ENCODE measurements around the gene ABHD15.

The ABHD15 gene

DNA sequence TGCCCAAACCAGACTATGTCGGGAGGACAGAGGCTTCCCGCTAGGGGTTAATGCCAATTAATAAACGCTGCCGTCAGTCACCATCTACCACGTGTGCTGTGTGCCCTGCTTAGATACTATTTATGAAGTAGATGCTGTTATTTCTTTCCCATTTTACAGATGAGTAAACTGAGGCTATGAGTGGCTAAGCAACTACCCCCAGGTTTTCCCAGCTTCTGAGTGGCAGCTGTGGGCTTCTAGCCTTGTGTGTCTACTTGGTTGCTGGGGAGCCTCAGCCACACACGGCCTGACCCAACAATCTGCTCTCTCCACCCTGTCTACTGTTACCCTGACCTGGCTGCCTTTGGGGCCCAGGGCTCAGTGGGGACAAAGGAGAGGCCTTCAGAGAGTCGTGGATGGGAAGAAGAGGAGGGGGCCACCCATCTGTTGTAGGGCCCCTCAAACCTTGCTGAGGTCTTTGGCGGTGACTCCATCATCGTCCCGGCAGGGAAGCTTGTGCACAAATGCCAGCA is 15.5 kb upstream of the ABHD15 start:
- DNase-seq: no peak

DNA sequence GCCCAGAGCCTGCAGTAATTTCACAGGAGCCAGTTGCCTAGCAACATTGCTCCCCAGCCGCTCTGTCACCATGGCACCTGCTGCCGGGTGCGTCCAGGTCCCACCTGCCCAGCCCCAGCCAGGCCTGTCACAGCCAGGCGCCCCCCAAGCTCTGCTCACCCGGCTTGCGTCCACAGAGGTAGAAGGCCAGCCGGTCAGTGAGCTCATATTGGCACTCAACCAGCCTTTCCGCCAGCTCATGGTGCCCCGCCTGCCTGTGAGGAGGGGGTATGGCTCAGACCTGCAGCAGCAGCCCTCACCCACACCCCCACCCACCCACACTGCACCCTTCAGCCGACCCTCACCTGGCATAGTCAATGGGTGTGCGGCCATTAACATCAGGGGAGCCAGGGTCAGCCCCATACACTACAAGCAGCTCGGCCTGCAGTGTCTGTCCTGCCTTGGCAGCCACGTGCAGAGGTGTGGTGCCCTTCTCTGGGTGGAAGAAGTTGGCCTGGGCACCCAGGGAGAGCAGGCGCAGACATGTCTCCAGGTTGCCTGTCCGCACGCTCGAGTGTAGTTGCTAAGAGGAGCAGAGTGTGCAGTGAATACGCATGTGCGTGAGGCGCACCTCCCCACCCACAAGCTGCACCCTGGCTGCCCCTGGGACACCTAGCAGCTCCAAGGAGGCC is 14.9 kb upstream of the ABHD15 start:
- DNase-seq: no peak

DNA sequence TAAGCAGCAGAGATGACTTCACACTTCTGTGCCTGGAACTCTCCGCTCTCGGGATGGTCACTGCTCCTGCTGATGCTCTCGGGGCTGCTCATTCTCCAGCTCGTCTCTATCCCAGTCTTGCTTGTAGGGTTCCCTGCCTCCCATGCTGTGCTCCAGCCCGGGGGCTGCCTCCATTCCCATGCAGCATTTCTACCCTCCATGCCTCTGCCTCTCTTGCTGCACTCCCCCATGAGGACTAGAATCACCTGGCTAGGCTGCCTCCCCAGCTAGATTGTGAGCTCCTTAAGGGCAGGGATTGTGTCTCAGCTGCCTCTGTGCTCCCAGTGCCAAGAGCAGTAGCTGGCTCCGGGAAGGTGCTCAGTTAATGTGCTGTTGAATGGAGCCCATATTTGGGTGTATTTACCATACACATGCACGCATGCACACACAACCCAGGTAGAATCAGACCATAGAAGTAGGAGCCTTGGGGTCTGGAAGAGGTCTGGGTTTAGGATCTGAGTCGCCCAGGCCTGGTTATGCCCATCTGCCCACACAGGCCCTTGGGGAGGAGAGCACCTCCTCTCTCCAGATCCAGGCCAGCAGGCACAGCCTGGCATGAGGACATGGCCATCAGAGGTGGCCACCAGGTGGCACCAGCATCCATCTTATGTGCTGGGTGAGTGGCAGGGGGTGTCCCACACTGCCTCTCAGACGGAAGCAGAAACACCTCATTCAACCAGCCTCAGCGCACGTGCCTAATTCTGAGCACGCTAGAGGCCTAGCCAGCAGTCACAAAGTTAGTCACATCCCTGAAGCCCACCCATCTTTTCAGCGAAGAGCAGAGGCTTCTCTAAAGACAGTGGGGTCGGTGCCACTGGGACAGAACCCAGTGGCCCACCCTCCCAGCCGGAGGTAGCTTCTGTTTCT is 13.3 kb upstream of the ABHD15 start:
- peak; percentile 90 for DNase-seq

DNA sequence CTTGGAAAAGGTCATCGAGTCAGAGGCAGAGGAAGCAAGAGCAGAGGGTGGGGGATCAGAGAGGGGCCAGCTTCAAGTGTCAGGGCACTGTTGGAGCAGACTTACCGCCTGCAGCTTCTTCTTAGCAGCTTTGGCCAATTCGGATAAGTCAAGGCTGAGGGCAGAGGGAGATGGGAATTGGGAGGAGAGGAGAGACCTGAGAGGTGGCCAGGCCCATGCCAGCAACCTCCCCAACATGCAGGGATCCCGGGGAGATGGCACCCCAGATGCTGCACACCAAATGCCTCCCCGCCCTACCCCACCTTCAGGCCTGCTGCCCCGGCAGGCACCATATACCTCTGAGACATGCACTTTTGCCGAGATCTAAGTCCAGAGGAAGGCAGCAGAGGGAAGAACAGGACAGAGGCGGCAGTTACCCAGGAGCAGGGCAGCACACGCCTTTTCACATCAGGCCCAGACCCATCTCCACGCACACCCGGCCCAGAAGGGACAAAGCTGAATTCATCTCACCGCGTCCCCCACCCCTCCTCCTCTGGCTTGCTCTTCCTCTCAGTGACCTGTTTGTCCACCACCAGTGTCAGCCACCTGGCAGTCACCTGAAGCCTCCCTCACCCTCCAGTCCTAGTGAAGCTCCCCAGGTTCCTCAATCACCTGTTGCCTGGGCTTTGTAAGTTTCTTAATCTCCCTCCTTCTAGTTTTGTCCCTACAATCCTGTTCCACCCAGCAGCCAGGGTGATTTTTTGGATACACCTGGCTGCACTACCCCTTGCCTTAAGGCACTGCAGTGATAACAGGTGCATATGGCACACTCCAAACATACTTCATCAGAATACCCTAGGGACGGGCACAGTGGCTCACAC is 12.0 kb upstream of the ABHD15 start:
- no peak for DNase-seq

DNA sequence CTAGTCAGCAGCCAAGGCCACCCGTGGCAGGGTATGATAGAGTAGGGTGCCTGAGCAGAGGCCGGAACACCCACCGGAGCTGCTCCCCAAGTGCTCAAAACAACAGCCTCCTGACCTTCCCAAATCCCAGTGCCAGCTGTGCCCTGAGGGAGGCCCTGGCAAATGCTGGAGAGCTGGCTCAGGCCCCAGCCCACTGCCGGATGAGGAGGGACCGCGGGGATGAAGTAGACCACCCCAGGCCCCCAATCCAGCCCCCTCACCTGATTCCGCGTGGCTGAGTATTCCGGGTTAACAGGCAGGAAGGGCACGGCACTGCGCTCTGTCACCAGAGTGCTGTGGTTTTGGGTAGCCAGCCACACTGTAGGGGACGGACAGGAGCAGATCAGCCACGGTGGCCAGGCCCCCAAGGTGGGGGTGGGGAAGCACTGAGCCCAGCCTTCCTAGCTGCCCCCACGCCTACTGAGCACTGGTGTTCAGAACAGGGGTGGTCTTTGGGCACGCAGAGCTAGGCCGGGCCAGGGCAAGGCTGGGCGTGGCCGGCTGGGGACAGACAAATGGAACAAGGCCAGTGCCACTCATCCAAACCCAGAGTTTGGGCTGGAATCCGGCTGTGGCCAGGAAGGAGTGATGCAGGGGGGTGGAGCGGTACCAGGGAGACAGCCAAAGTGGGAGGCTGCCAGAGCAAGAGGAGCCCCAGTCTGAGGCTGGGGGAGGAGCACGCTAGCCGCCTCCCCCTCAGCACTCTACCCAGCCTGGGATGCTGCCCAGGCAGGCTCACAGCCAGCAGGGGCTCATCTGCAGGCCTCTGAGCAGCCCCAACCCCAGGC is 10.8 kb upstream of the ABHD15 start:
- DNase-seq: no peak

DNA sequence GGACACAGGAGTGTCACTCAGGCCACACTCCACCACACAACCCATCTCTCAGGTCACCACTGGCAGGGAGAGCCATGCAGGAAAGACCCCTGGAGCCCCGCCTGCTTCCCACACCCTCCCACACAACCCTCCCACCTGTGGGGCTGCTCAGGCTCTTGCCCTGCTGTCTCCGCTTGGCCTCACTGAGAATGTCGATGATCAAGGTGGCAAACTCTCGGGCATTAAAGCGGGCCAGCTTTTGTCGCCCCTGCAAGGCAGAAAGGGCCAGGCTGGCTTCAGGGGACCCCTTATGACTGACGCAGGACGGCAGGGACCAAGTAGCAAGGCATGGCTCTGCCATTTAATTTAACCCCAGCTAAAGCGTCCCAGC is 10.1 kb upstream of the ABHD15 start:
- no peak for DNase-seq

DNA sequence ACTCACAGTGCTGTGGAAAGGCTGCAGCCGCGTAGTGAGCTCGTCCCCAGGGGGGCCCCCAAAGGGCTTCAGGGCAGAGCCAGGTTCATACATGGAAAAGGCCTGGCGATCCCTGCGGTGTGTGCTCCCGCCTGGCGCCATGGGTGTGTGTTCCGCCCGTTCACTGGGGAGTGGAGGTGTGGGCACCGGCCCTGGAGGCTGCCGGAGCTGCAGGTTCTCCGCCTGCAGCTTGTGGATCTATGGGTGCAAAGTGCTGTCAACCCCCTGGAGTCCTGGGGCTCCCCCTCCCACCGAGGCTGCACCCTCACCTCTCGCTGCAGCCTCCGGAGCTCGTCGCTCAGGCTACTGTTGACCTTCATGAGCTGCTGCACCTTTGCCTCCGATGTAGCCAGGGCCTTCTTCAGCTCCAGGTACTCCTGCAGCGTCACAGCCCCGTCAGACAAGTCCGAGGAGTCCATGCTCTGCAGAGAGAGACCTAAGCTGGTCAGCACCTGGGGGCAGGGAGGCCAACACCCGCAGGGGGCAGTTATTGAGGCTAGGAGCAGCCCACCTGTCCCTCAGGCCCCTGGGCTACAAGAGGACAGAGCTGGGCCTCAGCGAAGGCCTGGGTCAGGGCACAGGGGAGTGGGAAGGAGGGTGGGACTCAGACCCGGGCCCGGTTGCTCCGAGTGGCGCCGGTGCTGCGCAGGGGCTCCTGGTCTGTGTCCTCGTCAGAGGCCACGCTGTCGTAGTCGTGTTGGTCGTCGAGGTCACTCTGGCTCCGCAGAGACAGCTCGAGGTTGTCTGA is 9.6 kb upstream of the ABHD15 start:
- DNase-seq: no peak

DNA sequence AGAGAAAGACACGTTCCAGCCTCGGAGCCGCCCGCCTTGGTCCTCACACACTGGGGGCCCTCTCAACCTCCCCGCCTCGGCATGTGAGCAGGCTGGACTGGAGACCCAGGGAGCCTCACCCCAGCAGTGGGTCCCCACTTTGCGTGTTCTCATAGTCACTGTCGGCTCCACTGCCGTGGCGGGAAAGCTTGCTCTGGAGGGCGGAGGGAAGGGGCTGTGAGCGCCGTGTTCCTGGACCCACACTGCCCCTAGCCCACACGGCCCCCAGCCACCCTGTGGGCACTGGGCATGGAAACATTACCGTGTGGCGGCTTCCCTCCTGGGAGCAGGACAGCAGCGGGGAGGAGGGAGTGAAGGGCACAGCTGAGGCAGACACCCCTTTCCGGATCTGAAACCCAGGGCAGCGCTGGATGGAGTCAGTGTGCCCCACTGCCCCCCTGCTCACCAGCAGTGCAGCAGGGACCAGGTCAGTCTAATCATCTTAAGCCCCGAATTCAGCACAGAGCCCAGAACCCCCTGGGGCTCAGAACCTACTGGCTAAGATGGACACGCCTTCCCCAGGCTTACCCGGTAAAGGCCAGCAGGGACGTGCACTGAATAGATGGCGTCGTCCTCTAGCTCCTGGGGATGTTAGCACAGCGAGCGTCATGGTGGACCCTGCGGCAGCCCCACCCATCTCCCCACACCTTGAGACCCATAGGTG is 8.8 kb upstream of the ABHD15 start:
- no peak for DNase-seq

DNA sequence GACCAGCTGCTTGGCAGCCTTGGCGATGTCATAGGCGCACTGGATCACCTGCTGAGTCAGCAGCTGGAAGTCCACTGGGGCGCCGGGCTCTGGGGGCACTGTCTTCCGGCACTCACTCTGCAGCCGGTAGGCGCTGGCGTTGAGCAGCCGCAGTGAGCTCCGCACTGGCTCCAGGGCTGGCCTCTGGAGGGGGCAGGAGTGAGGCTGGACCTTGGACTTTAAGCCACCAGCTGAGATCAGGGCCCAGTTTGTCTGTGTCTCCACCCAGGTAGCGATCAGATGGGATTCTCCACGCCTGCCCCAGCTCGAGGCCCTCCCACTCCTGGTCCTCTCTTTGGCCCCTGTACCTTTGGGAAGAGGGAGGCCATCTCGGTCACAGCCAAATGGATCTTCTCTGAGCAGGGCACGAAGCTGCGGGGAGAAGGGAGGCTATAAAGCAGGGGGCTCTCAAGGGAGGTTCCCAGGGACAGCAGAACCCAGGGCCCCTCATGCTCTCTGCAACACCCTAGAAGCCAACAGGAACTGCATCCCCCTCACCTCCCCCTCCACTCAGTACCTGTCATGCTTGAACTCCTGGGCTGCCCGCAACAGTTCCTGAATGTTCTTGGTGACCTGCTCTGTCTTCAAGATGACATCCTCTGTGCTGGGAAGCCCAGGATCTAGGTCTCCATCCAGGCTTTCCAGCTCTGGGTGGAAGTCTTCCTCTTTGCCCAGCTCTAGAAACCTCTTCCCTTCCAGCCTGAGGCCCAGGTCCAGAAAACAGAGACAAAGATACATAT is 8.1 kb upstream of the ABHD15 start:
- DNase-seq: no peak

DNA sequence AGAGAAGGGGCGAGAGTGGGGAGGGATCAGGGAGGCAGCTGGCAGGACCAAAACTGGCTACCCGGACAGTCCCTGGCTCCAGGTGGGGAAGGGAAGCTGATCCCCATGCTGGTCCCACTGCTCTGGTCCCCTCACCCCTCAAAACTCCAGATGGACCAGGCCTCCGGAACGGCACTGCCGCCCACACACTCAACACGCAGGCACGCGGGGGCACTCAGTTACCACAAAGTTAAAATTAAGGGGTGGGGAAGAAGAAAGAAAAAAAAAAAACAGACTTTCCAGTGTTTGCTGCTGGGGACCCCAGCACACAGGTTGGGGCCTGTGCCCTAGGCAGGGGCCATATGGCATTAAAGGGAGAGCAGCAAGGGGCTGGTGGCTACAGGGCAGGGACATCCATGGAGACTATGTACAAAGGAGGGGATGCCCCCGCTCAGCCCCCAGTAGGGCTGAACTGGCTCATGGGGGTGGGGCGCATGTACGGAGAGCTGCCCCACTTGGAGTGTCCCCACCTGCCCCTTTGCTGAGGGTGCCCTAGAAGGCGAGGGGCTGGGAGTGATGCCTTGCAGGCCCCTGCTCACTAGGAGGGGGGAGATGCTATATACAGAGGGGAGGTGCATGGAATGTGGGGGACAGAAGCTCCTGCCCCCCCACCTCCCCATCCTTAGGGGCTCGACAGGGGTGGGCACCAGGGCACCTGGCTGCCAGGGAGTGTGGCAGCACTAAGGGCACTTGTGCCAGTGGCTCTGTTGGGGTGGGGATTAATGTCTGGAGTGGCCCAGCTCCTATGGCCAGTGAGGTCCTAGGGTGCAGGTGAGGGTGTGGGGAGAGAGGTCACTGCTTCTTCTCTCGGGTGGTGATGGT is 7.3 kb upstream of the ABHD15 start:
- no peak for DNase-seq

DNA sequence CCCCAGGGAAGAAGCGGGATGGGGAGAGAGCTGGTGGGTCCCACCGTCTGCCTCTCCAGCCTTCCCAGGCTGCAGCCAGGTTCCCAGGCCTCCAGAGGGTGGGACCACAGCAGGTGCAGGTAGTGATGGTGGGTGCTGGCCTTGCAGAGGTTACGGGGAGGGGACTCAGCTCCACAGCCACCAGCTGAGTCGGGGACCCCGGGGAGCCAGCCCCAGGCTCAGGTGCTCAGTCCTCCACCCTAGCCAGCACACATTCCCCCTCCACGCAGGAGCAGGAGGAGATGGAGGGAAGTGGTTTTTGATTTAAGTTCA is 6.7 kb upstream of the ABHD15 start:
- DNase-seq: no peak

DNA sequence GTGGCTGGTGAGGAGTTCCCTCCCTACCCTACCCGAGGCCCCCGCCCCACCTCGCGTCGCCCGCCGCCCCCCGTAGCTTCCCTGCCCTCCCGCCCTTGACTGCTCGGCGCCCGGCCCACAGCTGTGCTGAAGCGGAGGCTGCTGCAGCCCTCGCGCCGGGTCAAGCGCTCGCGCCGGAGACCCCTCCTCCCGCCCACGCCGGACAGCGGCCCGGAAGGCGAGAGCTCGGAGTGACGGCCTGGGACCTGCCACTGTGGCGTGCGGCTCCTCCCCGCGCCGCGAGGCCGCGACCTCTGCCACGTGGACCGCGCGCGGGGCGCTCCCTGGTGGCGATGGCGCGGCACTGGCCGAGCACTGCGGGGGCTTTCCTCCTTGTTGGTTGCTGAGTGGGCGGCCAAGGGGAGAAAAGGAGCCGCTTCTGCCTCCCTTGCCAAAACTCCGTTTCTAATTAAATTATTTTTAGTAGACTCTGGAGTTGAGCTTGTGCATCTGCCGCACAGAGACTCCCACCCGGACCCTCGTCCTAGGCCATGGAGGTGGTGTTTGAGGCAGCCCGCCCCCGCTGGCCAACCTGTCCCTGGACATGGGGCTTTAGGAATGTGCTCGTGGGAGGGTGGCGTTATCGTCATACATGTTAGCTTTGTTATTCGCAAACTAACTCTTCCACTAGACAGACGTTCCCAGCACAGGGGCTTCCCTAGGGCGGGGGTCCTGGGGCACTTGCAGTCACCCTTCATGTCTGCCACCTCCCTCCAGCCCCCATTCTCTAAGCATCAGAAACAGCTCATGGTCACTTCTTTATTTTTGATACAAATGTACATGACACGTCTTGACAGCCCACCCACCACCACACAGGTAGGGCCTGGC is 6.1 kb upstream of the ABHD15 start:
- DNase-seq: peak; percentile 55

DNA sequence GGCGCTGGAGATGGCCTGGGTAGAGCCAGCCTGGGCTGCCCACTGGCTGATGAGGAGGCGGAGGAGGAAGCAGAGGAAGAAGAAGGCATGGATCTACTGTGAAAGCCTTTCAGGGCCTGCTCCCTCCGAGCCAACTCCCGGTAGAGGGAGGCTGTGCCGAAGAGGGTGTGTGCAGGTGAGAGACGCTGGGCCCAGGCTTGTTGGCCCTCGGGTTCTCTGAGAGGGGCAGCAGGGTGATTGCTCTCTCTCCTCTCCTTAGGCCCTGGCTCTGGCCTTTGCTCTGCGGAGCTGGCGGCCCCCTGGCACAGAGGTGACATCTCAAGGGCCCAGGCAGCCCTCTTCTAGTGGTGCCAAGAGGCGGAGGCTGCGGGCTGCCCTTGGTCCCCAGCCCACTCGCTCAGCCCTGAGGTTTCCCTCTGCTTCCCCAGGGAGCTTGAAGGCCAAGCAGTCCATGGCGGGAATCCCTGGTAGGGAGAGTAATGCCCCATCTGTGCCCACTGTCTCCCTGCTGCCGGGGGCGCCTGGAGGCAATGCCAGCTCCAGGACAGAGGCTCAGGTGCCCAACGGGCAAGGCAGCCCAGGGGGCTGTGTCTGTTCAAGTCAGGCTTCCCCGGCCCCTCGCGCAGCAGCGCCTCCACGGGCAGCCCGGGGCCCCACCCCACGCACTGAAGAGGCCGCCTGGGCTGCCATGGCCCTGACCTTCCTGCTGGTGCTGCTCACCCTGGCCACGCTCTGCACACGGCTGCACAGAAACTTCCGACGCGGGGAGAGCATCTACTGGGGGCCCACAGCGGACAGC is 5.2 kb upstream of the ABHD15 start:
- DNase-seq: no peak

DNA sequence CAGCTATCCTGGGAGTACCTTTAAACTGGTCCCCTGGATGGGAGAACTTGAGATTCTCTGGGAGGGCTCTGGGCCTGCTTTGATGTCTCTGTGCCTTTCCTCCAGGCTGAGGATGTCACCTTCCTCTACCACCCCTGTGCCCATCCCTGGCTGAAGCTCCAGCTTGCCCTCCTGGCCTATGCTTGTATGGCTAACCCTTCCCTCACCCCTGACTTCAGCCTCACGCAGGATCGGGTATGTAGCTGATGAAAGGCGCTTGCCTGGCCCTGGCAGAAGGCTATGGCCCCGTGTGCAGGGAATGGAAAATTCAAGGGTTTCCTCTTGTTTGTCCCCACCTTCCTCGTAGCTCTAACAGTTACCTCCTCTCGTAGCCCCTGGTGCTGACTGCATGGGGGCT is 4.6 kb upstream of the ABHD15 start:
- DNase-seq: no peak

DNA sequence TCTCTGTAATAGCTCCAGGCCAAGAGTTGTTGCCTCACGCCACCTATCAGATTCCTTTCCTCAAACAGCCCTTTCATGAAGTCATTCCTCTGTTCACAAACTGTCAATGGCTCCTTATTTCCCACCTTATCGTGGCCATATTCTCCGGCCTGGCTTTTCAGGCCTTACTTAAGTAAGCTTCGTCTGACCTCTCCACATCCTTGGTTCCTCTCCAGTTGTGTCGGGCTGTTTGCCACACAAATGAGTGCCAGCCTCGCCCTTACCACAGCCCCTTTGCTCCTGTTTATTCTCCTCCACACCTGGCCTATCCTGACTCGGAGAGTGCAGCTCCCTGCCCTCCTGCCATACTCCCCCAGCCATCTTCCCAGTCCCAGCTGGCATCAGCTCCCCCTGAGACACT is 3.7 kb upstream of the ABHD15 start:
- DNase-seq: no peak

DNA sequence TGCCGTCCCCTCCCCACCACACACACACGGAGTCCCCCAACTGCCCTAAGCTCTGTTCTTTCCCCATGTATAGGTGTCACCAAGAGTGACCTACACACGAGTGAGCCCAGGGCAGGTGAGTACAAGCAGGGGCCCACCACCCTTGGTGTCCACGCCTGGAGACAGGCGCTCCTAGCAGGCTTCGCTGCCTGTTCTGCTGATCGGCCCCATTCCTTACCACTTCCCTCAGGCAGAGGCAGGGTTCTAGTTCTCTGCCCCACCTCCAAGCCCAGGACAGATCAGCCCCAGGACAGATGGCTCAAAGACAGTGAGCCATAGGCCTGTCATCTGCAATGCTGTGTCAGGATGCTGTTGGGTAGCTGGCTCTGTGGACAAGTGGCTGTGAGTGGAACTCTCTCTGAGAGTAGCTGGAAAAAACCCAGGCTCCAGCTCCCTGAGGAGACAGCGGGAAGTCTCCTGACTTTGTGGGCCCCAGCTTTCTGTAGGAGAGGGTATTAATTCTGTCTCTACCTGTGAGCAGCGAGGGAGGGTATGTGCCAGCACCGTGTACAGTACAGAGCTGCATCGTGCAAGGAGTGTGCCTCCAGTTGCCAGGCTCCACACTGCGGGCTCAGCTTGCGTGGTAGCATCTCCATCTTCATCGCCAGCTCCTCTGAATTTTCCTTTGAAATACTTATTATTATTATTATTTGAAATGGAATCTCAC is 2.6 kb upstream of the ABHD15 start:
- no peak for DNase-seq
